ENCODE measurements around the gene OSBPL2. TPM values are rescaled to one million over a fixed set of nuclear protein-coding genes. Genes with fewer than 3 reads are reported as not detected.

The OSBPL2 gene
- total RNA-seq, 1 donor from 2014 or later: 55.3 TPM

DNA sequence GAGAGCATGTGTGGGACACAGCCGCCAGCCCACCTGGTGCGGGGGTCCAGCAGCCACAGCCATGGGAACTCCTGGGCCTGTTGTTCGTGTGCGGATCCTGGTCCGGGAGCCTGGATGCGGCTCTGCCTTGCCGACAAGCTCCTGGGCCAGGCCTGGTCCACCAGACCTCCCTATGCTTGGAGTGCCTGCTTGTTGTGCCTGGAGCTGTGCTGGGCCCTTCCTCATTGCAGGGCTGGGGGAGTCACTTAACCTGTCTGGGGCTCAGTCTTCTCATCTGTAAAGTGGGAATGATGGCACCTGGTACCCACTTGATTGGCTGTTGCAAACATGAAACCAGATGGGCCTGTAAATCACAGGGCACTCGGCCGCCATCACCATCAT lies 2.6 kb upstream of the OSBPL2 start:
- Histone ChIP-seq H3K36me3 (no peaks in the 10 kb centered on the region), H3K9me3 (replicated peaks) (no peaks in the 10 kb centered on the region), H3K27ac (replicated peaks) (peak overlapping the region; percentile 93), H3K4me1 (peaks cover 64% of the 10 kb centered on the region), H3K4me3 (peak overlapping the region; percentile 82), H3K27me3 (ENCODE audit: low read depth) (peaks cover 12% of the 10 kb centered on the region)
- no peak for DNase-seq
- TF ChIP-seq, protein P1, sequence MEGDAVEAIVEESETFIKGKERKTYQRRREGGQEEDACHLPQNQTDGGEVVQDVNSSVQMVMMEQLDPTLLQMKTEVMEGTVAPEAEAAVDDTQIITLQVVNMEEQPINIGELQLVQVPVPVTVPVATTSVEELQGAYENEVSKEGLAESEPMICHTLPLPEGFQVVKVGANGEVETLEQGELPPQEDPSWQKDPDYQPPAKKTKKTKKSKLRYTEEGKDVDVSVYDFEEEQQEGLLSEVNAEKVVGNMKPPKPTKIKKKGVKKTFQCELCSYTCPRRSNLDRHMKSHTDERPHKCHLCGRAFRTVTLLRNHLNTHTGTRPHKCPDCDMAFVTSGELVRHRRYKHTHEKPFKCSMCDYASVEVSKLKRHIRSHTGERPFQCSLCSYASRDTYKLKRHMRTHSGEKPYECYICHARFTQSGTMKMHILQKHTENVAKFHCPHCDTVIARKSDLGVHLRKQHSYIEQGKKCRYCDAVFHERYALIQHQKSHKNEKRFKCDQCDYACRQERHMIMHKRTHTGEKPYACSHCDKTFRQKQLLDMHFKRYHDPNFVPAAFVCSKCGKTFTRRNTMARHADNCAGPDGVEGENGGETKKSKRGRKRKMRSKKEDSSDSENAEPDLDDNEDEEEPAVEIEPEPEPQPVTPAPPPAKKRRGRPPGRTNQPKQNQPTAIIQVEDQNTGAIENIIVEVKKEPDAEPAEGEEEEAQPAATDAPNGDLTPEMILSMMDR (IDR thresholded peaks at IDR 0.05; ENCODE audit: borderline replicate concordance): no peak
- intact Hi-C loops (cut with micrococcal nuclease): no loop called here

DNA sequence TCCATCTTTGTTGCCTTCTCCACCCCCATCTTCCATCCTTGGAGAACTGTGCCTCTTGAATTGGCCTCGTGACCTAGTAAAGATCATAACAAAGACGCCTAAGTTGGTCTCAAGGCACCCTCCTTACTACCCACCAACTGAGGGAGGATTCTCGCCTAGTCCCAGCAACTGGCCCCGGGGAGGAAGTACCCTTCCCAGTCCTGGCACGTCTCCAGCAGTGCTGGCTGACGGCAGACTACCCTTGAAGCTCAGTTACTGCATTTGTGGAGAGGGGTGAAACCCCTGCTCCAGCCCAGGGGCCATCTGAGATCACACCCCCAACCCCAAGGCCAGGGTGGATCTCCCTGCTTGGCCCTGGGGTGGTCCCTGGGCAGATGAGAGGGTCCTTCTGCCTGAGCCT lies 2.1 kb upstream of the OSBPL2 start:
- H3K27ac ChIP-seq (replicated peaks): peak overlapping the region; percentile 93
- H3K9me3 ChIP-seq (replicated peaks): no peaks in the 10 kb centered on the region
- peaks cover 12% of the 10 kb centered on the region for H3K27me3 ChIP-seq (ENCODE audit: low read depth)
- intact Hi-C loops (cut with micrococcal nuclease): no loop called here
- TF ChIP-seq, protein P1 (IDR thresholded peaks at IDR 0.05; ENCODE audit: borderline replicate concordance): no peak
- H3K4me1 ChIP-seq: peaks cover 69% of the 10 kb centered on the region
- H3K36me3 ChIP-seq: no peaks in the 10 kb centered on the region
- no peak for DNase-seq
- peak overlapping the region; percentile 82 for H3K4me3 ChIP-seq

DNA sequence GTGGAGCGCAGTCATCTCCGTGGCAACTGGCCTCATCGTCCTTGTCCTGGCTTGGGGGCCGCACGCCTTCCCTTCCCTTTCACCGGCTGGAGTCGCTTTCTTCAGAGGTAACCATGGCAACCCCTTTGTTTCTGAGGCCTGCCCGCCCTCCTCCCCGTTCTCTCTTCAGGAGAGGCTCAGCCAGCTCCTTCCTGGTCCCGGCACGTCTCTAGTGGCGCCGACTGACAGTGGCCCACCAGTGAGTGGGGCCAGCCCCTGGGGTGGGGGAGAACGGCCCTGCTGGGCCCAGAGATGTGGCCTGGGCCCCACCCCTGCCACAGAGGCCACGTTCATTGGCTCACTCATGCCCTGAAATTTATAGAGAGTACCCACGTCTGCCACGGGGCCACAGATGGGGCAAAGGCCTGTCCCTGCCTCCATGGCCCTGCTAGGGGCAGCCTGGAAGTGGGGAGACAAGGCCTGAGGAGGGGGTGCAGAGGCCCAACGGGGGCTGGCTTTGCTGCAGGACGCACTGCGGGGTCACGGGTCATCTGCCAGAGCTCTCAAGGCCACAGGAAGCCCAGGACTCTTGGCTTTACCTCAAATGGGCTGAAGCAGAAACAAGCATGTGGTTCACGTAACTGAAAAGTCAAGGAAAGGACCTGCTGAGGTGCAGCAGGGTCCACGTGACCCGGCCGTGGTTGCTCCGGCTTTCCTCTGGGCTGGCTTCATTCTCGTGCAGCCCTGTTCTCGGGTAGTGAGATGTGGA lies 1.4 kb upstream of the OSBPL2 start:
- Histone ChIP-seq H3K4me1 (peaks cover 76% of the 10 kb centered on the region), H3K36me3 (no peaks in the 10 kb centered on the region), H3K27ac (replicated peaks) (peak overlapping the region; percentile 93), H3K27me3 (ENCODE audit: low read depth) (peaks cover 12% of the 10 kb centered on the region), H3K9me3 (replicated peaks) (no peaks in the 10 kb centered on the region), H3K4me3 (peak overlapping the region; percentile 82)
- DNase-seq: no peak
- intact Hi-C loops (cut with micrococcal nuclease): no loop called here
- TF ChIP-seq, protein P1 (IDR thresholded peaks at IDR 0.05; ENCODE audit: borderline replicate concordance): no peak

DNA sequence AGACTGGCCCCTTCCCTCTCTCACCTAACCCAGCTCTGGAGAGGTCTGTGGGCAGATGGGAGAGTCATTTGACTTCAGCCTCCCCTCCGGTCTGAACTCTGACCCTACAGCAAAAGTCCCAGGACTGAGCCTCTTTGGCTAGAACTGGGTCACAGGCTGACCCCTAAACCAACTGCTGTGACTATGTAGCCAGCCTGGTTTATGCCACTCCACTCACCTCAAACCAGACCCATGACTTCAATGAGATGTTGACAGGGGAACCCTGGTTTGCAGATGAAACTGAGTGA lies 864 bp upstream of the OSBPL2 start:
- Histone ChIP-seq H3K9me3 (replicated peaks) (no peaks in the 10 kb centered on the region), H3K4me3 (peak overlapping the region; percentile 82), H3K36me3 (no peaks in the 10 kb centered on the region), H3K27me3 (ENCODE audit: low read depth) (peaks cover 8% of the 10 kb centered on the region), H3K4me1 (peaks cover 78% of the 10 kb centered on the region), H3K27ac (replicated peaks) (peak overlapping the region; percentile 93)
- TF ChIP-seq, protein P1 (IDR thresholded peaks at IDR 0.05; ENCODE audit: borderline replicate concordance): no peak
- intact Hi-C loops (cut with micrococcal nuclease): no loop called here
- no peak for DNase-seq

DNA sequence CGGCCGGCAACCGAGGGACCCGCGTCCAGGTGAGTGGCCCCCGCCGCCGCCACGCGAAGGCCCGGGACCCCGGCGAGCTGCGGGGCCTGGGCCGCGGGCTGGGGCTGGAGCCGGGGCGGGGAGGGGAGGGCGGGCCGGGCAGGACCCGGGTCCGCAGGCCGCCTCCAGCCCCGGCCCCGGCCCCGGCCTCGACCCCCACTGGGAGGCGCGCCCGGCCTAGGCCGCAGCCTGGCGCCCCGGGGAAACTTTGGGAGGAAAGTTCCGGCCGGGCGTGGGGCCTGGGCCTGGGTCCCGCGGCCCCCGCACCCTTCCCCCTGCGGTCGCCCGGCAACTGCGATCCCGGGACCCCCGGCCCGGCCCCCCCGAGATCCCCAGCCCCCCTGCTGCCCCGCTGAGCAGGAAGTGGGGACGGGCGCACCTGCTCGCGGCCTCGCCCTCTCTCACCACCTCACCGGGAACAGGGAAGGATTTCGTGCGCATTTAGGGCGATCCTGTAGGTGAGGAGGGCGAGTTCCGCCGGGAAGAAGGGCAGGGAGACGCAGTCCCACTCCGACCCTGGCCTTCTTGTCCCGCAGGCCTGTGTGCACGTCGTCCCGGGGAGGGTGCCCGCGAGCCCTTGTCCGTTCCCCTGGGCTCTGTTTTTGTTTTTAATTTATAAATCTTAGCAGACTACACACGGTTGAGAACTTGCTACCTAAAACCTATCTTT lies 402 bp downstream of the OSBPL2 start:
- Histone ChIP-seq H3K27ac (replicated peaks) (peak overlapping the region; percentile 91), H3K27me3 (ENCODE audit: low read depth) (no peaks in the 10 kb centered on the region), H3K36me3 (no peaks in the 10 kb centered on the region), H3K4me3 (peak overlapping the region; percentile 82), H3K9me3 (replicated peaks) (no peaks in the 10 kb centered on the region), H3K4me1 (peaks cover 78% of the 10 kb centered on the region)
- intact Hi-C loops (cut with micrococcal nuclease): no loop called here
- TF ChIP-seq, protein P1 (IDR thresholded peaks at IDR 0.05; ENCODE audit: borderline replicate concordance): no peak
- no peak for DNase-seq

Data from left ventricle myocardium inferior (tissue), 1 donor.